Glutamatergic neuron (in vitro differentiated cells): ENCODE data around the gene TENT4B. TPM values are rescaled to one million over a fixed set of nuclear protein-coding genes. Genes with fewer than 3 reads are reported as not detected.
A peak's percentile ranks its signal among the peaks of the same experiment; 100 is the strongest.

ENCODE experiments used
- DNase-seq: peaks from one replicate; pipeline ENCODE4 v3.0.0; 2022
- H3K27ac Mint-ChIP-seq: one replicate; pipeline ENCODE4 v1.8.0; 2020; ENCODE audit warnings: mild to moderate bottlenecking, mixed read lengths, inconsistent platforms; ENCODE audit not compliant: unreplicated experiment
- H3K27me3 Mint-ChIP-seq: one replicate; pipeline ENCODE4 v1.8.0; 2020; ENCODE audit warnings: mild to moderate bottlenecking, moderate library complexity, mixed read lengths, inconsistent platforms; ENCODE audit not compliant: unreplicated experiment
- H3K36me3 Mint-ChIP-seq: one replicate; pipeline ENCODE4 v1.8.0; 2020; ENCODE audit warnings: mild to moderate bottlenecking, mixed read lengths, inconsistent platforms; ENCODE audit not compliant: unreplicated experiment
- H3K4me1 Mint-ChIP-seq: one replicate; pipeline ENCODE4 v1.8.0; 2020; ENCODE audit warnings: mild to moderate bottlenecking, low read depth, mixed read lengths, inconsistent platforms; ENCODE audit not compliant: unreplicated experiment
- H3K4me3 Mint-ChIP-seq: one replicate; pipeline ENCODE4 v1.8.0; 2020; ENCODE audit warnings: mild to moderate bottlenecking, mixed read lengths, inconsistent platforms; ENCODE audit not compliant: unreplicated experiment
- H3K9me3 Mint-ChIP-seq: one replicate; pipeline ENCODE4 v1.8.0; 2020; ENCODE audit warnings: mild to moderate bottlenecking, moderate library complexity, mixed read lengths, inconsistent platforms; ENCODE audit not compliant: unreplicated experiment
- CTCF ChIP-seq: fragments of 200-600 bp; sonication (generic); IDR thresholded peaks from one replicate; pipeline ENCODE4 v1.5.0; 2021; ENCODE audit not compliant: partially characterized antibody, unreplicated experiment
- total RNA-seq: library from RNA; stranded (reverse); fragmentation: NEBNext Ultra II Directional; extraction: Animal tissue kit (Norgen Biotek cat#: 25700); gene quantifications from one replicate; pipeline ENCODE4 v1.2.1, GENCODE V29; 2021; ENCODE audit not compliant: unreplicated experiment

The TENT4B gene
- total RNA-seq, 1 donor from 2014 or later: 9.5 TPM

- Mint-ChIP-seq H3K9me3 (no peaks in the 10 kb centered on the region), H3K27ac (no peak overlapping the region)
These were observed 60.9 kb downstream of the TENT4B start for GRCh38 chr16:50213939-50214519.

GRCh38 chr16:50215680-50216079, 62.6 kb downstream of the TENT4B start:
- peaks cover under 1% of the 10 kb centered on the region for H3K4me1 Mint-ChIP-seq
- no peak overlapping the region for H3K27ac Mint-ChIP-seq
- no peaks in the 10 kb centered on the region for H3K9me3 Mint-ChIP-seq
- no peaks in the 10 kb centered on the region for H3K36me3 Mint-ChIP-seq
- TF ChIP-seq CTCF: no peak
- H3K27me3 Mint-ChIP-seq: no peaks in the 10 kb centered on the region
- no peak for DNase-seq
- no peak overlapping the region for H3K4me3 Mint-ChIP-seq

More at GRCh38 chr16:50213939-50214519, 60.9 kb downstream of the TENT4B start:
- Mint-ChIP-seq H3K27me3 (no peaks in the 10 kb centered on the region), H3K4me1 (peaks cover 13% of the 10 kb centered on the region), H3K36me3 (no peaks in the 10 kb centered on the region), H3K4me3 (no peak overlapping the region)
- no peak for DNase-seq
- TF ChIP-seq CTCF: peak; percentile 96

GRCh38 chr16:50216231-50216630, 63.1 kb downstream of the TENT4B start:
- Mint-ChIP-seq H3K27ac (no peak overlapping the region), H3K4me3 (no peak overlapping the region), H3K4me1 (no peaks in the 10 kb centered on the region), H3K9me3 (no peaks in the 10 kb centered on the region), H3K36me3 (no peaks in the 10 kb centered on the region), H3K27me3 (no peaks in the 10 kb centered on the region)
- no peak for TF ChIP-seq CTCF
- no peak for DNase-seq

- H3K36me3 Mint-ChIP-seq: no peaks in the 10 kb centered on the region
- no peaks in the 10 kb centered on the region for H3K27me3 Mint-ChIP-seq
- TF ChIP-seq CTCF: no peak
- DNase-seq: no peak
- H3K9me3 Mint-ChIP-seq: no peaks in the 10 kb centered on the region
- no peaks in the 10 kb centered on the region for H3K4me1 Mint-ChIP-seq
- H3K4me3 Mint-ChIP-seq: no peak overlapping the region
- H3K27ac Mint-ChIP-seq: no peak overlapping the region
These were observed 66.4 kb downstream of the TENT4B start for GRCh38 chr16:50219402-50219975.

GRCh38 chr16:50224286-50224685, 71.2 kb downstream of the TENT4B start:
- Mint-ChIP-seq H3K27ac (no peak overlapping the region), H3K4me3 (no peak overlapping the region), H3K36me3 (no peaks in the 10 kb centered on the region), H3K9me3 (peaks cover 1% of the 10 kb centered on the region), H3K4me1 (peaks cover 3% of the 10 kb centered on the region), H3K27me3 (no peaks in the 10 kb centered on the region)
- no peak for TF ChIP-seq CTCF
- DNase-seq: no peak
